ELF-1 (cell line): ENCODE results near the gene LDB1.

Source experiments
- DNase-seq: peaks from one replicate; pipeline ENCODE4 v3.0.0-alpha.2; 2016; ENCODE audit warnings: low read depth, low spot score

Gene LDB1

DNA sequence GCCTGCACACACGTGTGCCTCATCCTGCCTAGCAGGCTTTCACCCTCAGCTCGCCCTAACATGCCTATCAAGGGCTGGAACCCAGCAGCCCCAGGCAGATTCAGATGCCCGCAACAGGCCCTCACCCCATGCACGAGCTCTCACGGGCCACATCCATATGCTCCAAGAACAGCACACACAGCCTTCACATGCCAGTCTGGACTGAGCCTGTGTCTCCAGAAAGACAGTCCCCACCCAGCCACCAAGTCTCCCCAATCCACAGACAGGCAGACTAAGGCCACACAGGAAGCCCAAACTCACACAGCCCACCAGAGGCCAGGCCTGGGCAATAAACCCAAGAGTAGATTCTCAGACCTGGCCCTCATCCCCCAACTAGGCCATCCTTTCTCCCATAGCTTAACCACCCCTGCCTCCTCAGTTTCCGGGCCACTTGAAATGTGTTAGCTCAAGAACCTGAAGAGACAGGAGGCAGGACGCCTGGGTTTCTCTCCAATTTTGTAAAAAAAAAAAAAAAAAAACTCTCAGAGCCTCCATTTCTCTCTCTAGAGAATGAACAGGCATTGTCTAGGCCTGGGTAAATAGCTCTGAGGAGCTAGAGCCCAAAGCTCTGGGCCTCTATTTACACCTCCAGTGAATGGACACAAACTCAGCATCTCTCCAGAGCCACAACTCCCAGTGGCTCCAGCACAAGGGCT, 6.8 kb downstream of the LDB1 start:
- peak; percentile 35 for DNase-seq

DNA sequence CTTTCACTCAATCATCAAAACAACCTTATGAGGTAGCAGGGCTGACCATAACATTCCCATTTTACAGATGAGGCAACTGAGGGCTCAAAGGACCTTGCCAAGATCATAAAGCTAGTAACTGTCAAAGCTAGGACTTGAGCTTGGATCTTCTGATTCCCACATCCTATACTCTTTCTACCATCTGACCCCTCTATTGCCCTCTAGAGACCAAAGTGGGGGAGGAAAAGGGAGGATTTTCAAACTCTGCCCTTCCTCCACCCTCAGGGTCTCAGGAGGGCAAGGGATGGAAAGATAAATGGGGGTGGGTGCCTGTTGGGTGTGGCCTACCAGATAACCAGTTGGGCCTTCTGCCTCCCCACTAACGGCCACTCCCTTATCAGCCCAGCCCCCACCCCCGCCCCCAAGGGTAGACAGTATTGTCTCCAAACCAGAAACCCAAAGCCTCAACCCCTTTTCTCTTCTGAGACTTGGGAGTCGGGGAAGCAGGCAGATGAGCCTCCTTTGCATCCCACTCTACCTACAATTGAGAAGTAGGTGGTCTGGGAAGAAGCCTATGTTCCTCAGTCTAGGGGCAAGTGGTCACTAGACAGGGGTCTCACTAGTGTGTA, 7.9 kb downstream of the LDB1 start:
- peak; percentile 53 for DNase-seq

DNA sequence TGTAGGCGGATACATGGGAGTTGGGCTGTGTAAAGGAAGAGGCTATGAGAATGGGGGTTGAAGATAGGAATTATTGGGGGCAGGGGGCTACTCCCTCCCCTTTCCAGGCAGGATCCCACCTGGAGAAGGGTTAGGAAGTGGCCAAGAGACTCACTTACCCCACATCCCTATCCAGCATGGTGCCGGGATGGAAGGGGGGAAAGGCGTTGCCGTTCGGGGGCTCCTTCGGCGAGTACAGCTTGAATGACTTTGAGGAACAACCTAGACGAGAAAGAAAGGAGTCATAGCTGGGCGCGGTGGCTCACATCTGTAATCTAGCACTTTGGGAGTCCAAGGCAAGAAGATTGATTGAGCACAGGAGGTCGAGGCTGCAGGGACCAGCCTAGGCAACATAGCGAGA, 8.9 kb downstream of the LDB1 start:
- DNase-seq = no peak

DNA sequence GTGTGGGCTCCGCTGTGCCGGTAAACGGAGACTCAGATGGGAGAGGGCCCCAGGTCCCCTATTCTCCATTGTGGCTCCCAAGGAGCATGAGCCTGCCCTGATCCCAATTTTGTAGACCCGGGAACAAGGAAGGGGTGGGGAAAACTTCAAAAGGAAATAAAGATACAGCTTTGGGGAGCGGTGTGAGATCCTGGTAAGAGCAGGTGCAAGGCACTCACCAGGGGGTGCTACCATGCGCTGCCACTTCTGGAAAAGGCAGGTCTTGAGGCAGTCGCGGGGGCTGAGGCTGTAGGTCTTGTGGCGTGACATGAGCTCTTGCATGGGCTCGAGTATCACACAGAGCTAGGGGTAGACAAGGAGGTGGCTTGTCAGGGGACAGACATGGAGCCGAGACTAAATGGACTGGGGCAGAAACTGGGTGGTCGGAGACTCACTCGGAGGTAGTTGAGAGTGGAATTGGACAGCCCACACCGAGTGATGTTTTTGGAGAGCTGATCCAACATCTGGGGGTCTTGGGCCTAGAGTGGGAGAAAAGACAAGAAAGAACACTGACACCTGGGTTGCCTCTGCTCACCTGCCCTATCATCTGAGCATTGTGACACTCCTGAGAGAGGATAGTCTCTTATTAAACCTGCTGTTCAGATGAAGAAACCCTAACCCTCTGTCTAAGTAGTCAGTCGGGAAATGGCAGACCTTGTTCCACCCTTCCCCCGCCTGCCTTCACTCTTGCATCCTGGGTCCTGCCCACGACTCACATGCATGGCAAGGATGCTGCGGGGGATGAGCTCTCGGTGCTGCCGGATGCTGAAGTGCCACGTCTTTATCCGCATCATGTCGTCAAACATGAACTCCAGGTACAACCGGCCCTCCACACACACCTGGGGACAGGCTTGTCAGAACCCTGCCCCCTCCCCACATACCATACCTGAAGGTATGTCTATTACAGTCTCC, 10.7 kb downstream of the LDB1 start:
- DNase-seq = no peak

DNA sequence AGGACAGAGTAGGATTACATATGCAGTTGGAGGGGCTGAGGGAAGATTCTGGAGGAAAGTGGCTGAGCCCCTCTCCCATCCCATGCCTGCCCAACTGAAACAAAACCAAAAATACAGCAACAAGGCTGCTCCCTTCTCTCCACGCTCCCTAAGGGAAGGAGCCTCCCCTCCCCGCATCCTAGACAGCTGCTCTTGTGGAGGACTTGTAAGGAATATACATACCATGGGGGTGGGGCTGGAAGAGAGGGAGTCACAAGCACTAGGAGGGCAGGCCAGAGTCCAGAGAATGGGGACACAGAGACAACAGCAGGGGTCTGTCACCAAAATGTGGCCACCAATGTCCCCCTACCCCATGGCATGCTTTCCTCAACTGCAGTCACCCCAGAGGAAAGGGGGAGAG, 13.2 kb downstream of the LDB1 start:
- no peak for DNase-seq

DNA sequence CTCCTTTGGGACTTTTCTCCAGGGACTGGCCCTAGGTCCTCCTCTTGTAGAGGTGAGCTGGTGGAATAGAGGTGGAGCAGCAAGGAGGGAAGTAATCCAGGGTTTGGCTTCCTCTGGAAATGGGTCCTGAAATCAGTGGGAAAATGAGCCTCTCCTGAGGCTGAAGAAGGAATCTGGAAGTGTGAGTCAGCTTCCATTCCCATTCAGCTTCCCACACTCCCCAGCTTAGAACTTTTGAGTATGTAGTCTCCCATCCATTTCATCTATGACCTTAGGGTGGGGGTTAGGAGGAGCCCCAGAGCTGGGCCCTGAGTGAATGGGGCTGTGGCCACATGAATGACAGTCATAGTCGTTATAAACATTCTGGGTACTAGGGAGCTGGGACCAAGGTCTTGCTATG, 17.7 kb downstream of the LDB1 start:
- no peak for DNase-seq

DNA sequence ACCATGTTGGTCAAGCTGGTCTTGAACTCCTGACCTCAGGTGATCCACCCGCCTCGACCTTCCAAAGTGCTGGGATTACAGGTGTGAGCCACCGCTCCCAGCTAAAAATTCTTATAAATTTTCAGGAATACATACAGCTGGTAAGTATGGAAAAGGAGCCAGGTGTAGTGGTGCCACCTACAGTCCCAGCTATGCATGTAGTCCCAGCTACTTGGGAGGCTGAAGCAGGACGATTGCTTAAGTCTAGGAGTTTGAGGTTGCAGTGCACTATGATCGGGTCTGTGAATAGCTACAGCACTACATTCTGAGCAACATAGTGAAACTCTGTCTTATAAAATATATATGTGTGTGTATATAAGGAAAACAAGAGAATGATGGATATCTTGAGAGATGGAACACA, 19.0 kb downstream of the LDB1 start:
- no peak for DNase-seq

DNA sequence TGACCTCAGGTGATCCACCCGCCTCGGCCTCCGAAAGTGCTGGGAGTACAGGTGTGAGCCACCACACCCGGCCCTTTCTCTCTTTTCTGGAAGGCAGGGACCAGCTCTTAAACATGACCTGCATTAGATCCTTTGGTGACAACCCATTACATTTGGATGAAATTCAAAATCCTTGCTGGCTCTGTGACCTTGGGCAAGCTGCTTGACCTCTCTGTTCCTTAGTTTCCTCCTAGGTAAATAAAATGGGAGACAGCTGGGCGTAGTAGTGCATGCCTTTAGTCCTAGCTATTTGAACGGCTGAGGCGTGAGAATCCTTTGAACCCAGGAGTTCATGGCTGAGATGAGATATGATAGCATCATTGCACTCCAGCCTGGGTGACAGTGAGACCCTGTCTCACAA, 23.7 kb downstream of the LDB1 start:
- DNase-seq = no peak

DNA sequence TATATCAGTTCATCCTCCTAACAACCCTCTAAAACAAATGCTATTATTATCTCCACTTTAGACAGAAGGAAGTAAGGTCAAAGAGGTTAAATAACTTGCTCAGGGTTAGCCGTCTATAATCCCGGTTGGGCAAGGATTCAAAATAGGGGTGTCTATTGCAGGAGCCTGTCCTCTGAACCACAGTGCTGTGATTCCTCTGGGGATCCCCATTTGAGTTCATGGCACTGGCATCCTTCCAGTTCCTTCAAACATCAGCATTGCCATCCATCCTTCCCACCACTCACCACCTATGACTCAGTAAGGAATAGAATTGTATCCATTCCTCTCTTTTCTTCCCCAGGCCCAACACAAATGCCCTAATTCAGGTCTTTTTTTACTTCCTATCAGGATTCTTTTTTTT, 29.4 kb downstream of the LDB1 start:
- no peak for DNase-seq

DNA sequence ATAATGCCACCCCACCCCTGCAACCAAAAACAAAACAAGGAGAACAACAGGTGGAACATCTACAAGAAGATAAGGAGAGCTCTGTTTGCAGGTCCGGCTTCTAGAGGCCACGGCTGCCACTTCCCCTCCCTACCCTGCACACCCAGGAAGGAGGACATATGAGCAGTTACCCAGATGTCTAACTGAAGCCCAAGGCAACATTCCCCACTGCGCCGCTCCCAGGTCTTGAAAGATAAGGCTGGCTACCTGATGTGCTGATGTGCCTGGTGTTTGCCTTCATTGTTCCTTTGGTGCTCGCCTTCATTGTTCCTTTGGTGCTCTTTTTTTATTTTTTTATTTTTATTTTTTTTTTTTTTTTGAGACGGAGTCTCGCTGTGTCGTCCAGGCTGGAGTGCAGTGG, 34.0 kb downstream of the LDB1 start:
- DNase-seq = peak; percentile 20

DNA sequence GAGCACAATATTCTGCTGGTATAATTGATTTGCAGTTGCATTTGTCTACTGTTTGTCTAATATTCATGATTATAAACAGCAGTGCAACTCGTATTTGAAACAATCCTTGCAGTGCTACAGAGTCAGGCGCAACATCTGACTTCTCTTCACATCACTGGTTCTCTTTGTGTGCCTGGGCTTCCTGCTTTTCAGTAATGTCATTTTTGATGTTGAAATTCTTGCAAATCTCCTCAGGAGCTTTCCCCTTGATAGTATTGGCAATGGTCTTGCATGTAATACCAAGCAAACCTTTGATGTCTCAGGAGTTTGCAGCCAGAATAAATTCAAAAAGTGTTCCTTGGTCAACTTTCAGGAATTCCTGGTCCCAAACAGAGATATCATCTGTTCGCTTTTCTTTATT, 34.8 kb downstream of the LDB1 start:
- no peak for DNase-seq

DNA sequence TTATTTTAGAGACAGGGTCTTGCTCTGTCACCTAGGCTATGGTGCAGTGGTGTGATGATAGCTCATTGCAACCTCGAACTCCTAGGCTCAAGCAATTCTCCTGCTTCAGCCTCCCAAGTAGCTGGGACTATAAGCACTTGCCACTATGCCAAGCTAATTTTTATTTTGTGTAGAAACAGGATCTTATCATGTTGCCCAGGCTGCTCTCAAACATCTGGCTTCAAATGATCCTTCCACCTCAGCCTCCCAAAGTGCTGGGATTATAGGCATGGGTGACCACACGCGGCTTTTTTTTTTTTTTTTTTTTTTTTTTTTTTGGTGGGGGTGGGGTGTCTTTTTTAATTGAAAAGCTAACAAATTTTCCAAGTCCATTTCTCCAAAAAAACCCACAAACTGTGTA, 36.6 kb downstream of the LDB1 start:
- DNase-seq = no peak

DNA sequence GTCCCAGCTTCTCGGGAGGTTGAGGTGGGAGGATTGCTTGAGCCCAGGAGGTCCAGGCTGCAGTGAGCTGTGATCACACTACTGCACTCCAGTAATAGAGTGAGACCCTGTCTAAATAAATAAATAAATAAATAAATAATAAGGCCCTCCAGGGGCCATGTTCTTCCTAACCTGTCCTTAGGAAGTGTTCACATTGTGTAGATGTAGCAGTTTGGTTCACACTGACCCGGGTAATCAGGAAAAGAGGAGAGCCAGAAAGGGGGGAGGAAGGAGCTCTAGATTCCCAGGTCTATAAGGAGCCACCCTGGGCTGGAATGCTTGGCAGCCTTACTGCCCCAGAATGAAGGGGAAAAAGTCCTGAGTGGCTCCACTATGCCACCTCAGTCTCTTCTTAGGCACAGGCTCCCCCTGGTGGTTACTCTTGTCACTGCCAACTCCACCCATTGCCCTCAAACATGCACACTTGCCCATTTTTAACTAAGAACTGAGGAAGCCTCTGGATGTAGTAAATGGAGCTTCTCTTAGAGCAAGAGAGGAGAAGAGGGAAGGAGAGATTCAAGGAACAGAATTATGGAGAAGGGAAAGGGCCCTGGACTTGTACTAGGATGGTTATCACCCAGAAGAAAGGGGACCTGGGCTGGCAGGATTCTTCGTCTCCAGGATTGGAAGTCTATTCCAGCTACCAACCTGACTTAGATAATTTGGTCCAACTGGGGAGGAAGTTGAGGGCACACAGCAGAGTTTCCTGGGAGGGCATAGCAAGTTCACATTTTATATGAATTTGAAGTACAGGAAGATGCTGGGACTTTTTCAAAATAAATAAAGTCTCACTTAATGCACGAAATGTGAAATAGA, 47.3 kb downstream of the LDB1 start:
- DNase-seq = peak; percentile 84

DNA sequence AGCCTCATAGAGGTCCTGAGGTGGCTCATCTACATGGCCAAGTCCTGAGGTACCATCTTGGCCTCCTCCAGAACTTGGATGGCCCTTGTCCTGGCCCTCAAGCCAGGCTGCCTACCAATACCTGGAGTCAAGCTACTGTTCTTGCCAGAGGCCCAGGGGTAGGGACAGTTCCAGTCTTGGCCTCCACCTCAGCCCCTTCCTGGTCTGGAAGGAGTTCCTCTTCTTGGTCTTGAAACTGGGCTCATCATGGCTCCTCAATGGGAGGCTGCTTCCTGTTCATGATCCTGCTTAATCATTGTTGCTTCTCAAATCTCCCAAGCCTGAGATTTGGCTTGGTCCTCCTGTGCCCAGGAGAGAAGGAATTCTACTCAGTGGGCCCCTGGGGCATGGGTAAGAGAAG, 51.1 kb downstream of the LDB1 start:
- DNase-seq = no peak

DNA sequence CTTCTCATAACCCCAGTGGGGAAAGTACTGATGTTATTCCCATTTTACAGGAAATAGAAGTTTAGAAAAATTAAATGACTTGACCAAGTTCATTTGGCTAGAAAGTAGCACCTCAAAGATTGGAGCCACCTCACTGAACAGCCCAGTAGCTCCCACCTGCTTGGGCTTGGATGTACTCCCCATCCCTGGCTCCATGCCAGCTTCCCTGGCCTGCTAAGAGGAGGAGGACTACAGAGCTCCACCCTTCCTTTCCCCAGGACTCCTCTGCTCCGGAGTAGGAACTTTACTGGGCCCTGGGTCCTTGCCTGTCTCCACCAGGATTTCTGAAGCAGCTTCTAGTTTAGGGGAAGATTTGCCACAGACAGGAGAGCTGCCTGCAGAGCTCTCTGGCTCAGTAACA, 52.0 kb downstream of the LDB1 start:
- no peak for DNase-seq

DNA sequence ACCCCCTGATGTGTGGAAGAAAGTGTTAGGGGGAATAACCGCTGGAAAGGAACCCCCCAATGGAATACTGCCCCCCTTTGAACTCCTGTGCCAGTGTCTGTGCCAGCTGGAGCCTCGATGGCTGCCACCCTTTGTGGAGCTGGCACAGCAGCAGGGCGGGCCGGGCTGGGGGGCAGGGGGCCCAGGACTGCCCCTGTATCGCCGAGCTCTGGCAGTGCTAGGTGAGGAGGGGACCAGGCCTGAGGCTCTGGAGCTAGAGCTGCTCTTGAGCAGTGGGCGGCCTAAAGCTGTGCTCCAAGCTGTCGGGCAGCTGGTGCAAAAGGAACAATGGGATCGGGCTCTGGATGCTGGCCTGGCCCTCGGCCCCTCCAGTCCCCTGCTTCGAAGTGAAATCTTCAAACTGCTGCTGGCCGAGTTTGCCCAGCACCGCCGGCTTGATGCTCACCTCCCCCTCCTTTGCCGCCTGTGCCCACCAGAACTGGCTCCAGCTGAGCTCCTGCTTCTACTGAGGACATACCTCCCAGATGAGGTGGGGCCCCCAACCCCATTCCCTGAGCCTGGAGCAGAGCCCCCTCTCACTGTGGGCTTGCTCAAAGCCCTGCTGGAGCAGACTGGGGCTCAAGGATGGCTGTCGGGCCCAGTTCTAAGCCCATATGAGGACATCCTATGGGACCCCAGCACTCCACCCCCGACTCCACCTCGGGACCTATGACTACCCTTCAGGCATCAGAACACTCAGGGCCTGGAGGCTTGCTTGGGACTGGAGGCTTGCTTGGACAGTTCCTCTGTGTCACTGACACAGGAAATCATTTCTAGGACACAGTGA, 52.9 kb downstream of the LDB1 start:
- no peak for DNase-seq

DNA sequence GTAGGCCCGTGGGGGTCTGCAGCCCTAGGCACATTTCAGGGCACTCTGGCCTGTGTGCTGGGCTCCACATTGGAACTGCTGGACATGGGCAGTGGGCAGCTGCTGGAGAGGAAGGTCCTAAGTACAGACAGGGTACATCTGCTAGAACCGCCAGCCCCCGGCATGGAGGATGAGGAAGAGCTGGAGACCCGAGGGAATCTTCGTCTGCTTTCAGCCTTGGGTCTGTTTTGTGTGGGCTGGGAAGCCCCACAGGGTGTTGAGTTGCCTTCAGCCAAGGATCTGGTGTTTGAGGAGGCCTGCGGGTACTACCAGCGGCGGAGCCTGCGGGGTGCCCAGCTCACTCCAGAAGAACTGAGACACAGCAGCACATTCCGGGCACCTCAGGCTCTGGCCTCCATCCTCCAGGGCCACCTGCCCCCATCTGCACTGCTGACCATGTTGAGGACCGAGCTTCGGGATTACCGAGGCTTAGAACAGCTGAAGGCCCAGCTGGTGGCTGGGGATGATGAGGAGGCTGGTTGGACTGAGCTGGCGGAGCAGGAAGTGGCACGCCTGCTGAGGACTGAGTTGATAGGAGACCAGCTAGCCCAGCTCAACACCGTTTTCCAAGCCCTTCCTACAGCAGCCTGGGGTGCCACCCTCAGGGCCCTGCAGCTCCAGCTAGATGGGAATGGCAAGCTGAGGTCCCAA, 53.6 kb downstream of the LDB1 start:
- peak; percentile 11 for DNase-seq

DNA sequence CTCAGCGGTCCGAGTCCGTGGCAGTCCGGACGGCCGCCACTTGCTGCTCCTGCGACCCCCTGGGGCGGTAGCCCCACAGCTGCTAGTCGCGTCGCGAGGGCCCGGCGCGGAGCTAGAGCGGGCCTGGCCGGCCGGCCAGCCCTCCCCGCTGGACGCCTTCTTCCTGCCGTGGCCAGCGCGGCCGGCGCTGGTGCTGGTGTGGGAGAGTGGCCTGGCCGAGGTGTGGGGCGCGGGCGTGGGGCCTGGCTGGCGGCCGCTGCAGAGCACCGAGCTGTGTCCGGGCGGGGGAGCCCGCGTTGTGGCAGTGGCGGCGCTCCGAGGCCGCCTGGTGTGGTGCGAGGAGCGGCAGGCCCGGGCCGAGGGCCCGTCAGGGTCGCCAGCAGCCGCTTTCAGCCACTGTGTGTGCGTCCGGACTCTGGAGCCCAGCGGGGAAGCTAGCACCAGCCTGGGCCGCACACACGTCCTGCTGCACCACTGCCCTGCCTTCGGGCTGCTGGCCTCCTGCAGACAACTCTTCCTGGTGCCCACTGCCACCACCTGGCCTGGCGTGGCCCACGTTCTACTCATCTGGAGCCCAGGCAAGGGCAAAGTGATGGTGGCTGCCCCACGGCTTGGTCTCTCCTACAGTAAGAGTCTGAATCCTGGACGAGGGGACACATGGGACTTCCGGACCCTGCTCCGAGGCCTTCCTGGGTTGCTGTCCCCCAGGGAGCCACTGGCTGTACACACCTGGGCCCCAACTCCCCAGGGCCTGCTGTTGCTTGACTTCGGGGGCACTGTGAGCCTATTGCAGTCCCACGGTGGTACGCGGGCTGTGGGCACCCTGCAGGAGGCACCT, 54.4 kb downstream of the LDB1 start:
- peak; percentile 55 for DNase-seq

DNA sequence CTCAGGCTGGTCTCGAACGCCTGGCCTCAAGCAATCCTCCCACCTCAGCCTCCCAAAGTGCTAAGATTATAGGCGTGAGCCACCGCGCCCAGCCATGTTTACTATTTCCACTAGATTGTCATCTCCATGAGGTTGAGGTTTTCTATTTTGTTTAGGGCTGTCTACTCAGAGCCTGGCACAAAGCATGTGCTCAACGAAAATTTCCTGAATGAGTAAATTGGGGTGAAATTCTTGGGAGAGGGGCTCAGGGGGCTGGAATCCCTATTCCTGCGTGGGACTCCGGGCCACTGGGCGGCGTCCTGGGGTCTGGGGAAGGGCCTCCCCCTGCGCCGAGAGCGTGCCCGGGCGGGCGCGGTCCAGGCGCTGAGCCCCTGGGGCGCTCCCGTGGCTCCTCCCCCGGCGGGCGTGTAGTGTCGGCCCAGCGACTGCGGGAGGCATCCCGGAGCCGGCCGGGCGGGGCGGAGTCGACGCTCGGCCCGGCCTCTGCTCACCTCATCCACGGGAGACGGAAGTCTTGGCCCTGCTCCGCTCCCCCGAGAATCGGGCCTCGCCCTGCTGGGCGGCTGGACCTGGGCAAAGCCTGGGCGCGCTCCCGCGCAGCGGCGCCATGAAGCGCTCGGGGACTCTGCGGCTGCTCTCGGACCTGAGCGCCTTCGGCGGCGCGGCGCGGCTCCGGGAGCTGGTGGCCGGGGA, 55.2 kb downstream of the LDB1 start, which contains the start of gene HPS6:
Gene HPS6, plus strand, starts transcription at position 482 of the 693 bp plus-strand sequence. Its CDS starts 126 bp downstream, at position 608.
- peak; percentile 90 for DNase-seq
